Activated CD4-positive, alpha-beta T cell treated with anti-CD3 and anti-CD28 coated beads, Interleukin-2, amount 50 U/mL, for 48 hours (primary cell): ENCODE measurements around the gene CPT1B.
A peak's percentile ranks its signal among the peaks of the same experiment; 100 is the strongest.
"Not testable (repeated sequence)": the region's sequence is repeated elsewhere in the genome, so short reads cannot be mapped to it uniquely, and the experiment has no call there.

Experiments used
- DNase-seq, 2 experiments: peaks; one replicate each; pipeline ENCODE4 v3.0.0-alpha.2; 2020

Gene CPT1B

DNA sequence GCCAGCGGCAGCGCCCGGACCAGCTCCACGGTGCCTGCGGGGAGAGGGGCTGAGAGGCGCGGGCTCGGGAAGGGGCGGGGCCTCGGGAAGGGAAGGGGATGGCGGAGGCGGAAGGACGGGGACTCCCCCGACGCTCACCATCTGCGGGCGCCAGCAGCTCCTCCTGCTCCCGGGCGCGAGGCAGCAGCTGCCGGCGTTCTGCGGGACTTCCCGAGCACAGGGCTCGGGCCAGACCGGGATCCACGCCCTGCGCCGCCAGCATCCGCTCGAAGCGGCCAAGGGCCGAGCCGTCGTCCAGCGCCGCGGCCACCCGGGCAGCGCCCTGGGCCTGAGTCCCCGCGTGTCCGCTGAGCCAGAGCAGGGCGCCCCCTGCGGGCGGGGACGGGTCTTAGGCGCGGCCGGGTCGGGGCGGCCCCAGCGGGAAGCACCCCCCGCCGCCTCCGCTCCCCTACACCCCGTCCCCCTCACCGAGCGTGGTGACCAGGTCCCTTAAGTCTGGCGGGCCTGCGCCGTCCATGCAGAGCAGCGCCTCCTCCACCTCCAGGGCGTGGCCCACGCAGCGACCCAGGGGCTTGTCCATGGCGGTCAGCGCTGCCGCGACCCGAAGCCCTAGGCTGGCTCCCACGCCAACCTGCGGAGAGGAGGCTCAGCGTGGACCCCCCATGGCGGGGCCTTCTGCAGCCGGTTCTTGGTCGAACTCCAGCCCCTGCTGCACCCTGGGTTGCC, 52.0 kb downstream of the CPT1B start:
- peak; percentile 90 to 93 for DNase-seq

DNA sequence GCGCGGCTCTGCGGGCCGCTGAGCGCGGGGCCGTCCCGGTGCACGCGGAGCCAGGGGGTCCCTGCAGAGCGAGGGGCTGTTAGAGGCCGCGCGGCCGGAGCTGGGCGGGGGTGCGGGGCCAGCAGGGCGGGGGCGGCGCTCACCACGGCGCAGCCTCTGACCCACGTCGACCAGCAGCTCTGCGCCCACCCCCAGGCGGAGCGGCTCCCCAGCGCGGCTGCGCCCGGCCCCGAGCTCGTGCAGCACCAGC, 52.4 kb downstream of the CPT1B start:
- no peak for DNase-seq

DNA sequence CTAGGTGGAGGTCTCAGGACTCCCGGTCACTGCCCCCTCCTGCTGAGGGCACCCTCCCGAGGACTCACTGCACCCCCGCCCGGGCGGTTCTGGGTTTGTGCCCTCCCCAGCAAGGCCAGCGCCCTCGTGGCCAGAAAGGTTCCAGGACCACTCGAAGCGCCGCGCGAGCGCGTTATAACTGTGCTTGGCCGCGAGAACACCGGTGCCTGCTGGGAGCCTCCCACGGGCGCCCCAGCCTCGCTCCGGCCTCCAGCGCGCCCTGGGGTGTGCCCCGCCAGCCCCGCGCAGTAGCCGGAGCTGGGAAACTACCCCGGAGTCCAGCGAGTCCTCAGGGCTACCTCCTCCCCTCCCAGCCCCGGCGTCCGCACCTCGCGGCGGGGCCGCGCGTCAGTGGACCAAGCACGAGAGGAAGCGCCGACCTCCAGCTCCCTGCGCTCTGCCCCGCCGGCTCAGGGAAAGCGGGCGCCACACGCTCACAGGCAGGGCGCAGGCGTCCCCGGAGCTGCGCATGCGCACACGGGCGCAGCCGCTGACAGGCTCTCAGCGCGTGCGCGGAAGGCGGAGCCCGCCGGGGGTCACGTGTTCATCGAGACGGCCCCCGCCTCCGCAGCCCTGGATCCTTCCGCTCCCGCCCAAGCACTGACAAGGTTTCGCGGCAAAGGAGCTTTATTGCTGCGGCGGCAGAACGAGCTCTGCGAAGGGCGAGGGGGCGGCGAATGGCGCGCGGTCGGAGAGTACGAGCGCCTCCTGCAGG, 52.9 kb downstream of the CPT1B start, which contains the start of gene SCO2:
Gene SCO2, minus strand, starts transcription at position 495 of the 754 bp plus-strand sequence. CDS start 1,187 bp downstream, outside the sequence.
- DNase-seq = peak; percentile 97 to 98

DNA sequence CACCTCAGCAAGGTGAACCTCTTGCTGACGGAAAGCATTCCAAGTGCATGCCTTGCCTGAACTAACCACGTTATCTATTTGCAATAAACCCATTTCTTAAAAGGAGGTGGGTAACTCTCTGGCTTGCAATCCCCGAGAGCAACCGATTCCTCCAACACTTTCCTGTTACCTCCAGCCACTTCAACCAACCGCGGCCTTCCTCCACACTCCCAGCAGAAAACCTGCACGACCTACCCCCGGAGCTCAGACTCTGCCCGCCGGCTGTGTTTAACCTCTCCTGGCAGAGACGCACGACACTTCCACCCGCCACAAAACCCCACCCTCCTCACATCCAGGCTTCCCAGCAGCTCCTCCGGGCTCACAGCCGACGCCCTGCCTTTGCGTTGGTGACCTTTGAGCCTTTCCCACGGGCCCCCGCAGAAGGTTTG, 53.5 kb downstream of the CPT1B start:
- DNase-seq = no peak

DNA sequence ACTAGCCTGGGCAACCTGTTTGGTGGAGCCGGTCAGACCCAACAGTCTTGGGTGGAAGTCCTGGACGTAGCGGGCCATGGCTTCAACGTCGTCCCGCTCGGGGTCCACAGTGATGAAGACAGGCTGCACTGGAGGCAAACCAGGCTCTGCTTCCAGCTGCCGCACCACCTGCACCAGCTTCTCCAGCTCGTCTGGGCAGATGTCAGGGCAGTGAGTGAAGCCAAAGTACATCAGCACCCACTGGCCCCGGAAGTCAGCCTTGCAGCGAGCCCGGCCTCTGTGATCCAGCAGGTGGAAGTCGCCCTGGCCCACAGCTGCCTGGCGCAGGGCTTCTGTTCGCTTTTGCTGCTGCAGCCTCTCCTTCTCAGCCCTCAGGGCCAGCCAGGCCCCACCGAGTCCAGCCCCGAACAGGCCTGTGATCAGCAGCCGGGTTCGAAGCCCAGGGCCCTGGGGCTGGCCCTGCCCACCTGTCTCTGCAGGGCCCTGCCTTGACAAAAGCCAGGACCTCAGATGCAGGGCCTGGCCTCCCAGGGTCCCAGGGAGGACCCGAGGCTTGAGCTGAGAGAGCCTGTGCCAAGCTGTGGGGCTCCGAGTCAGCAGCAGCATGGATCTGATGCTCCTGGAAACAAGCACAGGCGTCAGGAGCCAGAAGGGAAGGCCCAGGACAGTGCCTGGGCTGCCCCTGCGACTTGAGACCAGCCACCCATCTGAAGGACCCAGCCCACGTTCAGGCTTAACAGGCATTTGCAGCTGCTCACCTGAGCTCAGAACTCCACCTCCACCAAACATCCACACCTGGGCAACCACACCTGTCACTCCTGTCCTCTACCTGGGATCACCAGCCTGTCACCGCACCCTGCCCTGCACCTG, 54.2 kb downstream of the CPT1B start:
- DNase-seq = no peak

DNA sequence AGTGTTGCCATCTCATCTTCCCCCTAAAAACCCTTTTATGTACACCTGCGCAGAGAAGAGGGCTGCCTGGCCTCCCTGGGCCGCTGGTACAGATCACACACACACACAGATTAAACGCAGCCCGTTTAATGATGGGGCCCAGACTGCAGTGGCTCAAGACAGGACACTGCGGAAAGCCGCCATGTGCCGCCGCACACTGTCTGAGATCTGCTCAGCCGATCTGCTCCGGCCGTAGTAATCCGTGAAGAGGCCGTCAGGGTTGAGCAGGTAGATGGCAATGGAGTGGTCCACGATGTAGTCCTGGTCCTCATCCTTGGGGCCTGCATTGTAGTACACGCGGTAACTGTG, 54.8 kb downstream of the CPT1B start:
- no peak for DNase-seq

DNA sequence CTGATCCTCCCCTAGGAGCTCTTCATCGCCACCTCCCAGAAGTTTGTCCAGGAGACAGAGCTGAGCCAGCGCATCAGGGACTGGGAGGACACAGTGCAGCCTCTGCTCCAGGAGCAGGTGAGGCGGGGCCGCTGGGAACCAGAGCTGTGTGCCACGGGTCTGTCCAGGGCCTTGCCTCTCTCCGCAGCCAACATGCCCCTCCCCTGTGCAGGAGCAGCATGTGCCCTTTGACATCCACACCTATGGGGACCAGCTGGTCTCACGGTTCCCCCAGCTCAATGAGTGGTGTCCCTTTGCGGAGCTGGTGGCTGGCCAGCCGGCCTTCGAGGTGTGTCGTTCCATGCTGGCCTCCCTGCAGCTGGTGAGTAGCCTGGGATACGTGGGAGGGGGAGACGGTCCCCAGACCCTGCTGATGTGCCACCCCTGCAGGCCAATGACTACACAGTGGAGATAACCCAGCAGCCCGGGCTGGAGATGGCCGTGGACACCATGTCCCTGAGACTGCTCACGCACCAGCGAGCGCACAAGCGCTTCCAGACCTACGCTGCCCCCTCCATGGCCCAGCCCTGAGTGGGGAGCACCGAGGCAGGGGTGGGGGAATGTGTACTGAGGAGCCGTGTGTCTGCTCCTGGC, 55.3 kb downstream of the CPT1B start:
- DNase-seq = no peak

DNA sequence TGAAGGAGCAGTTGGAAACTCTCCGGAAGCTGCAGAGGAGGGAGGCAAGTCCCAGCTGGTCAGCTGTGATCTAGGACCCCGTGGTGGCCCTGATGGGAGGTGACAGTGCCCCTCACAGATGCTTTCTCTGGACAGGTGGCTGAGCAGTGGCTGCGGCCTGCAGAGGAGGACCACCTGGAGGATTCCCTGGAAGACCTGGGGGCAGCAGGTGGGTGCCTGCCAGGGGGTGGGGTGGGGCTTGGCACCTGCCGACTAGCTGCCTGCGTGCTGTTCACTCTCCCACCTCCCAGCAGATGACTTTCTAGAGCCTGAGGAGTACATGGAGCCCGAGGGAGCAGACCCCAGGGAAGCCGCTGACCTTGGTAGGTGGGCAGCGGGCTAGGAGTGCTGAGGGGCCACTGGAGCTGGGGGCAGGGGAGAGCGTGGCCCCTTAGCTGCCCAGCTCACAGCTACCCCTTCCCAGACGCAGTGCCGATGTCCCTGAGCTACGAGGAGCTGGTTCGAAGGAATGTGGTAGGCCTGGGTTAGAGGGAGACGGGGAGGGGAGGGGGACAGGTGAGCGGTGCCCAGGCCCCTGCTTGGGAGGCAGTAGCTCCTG, 55.9 kb downstream of the CPT1B start:
- DNase-seq = no peak

DNA sequence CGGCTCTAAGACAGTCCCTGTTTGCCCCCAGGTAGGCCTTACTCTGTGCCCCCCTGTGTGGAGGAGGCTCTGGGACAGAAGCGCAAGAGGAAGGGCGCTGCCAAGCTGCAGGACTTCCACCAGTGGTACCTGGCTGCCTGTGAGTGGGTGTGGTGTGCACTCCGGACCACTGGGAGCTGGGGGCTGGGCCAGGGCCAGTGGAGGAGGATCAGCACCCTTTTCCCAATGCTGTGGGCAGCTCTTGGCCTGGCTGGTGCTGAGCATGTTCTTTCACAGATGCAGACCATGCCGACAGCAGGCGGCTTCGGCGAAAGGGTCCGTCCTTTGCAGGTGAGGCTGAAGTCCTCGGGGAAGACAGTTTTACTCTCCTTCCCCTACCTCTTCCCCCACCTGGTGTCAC, 56.5 kb downstream of the CPT1B start:
- DNase-seq = no peak

DNA sequence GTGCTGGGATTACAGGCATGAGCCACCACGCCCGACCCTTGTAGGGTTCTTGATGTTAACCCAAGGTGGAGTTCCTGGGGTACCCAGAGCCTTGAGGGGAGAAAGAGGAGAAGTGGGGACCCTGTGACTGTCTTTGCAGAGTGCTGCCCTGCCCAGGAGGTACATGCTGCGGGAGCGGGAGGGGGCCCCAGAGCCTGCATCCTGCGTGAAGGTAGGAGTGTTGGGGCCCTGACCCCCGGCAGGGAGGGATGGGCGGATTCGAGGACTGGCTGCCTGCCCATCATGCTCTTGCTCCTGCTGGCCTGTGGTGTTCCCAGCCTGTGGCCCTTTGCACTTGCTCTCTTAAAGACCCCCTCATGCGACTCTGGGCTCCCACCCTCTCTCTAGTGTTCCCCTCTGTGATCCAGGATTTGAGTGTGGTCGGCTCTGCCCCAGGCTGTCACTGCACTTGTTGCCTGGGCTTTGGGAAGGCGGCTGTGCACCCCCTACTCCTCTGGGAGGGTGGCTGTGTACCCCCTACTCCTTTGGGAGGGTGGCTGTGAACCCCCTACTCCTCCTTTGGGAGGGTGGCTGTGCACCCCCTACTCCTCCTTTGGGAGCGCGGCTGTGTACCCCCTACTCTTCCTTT, 57.3 kb downstream of the CPT1B start:
- no peak for DNase-seq

DNA sequence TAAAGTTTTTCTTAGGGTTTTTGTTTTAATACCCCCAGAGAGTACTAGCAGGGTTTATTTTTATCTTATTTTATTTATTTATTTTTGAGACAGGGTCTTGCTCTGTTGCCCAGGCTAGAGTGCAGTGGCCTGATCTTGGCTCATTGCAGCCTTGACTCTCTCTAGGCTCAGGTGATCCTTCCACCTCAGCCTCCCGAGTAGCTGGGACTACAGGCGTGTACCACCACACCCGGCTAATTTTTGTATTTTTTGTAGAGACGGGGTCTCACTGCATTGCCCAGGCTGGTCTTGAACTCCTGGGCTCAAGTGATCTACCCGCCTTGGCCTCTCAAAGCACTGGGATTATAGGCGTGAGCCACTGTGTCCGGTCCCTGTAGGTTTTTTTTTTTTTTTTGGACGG, 58.0 kb downstream of the CPT1B start:
- DNase-seq = not testable (repeated sequence)

DNA sequence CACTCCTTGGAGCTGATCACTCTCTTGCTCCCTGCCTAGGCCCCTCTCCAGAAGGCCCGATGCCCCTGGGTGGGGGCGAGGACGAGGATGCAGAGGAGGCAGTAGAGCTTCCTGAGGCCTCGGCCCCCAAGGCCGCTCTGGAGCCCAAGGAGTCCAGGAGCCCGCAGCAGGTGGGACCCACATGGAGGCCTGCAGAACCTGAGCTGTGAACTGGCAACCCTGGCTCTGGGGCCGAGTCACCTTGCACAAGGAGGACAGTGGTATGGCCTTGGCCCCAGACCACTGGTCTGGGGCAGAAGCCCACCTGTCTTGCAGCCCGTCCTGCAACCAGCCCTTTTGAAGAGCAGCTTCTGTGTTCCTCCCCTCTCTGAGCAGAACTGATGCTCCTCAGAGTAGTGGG, 59.1 kb downstream of the CPT1B start:
- DNase-seq = no peak
